CD4-positive, alpha-beta T cell treated with Interleukin-15 for 4 hours (primary cell): Measurements from ENCODE around the gene PARD3B.

Experiments
- DNase-seq: peaks from one replicate; pipeline ENCODE4 v3.0.0-alpha.2; 2020; ENCODE audit warnings: low spot score

The PARD3B gene

GRCh38 chr2:205566606-205567168, 1021.4 kb downstream of the PARD3B start:
- no peak for DNase-seq

- no peak for DNase-seq
Measured at GRCh38 chr2:205568620-205569019, 1023.3 kb downstream of the PARD3B start.

GRCh38 chr2:205570648-205571047, 1025.4 kb downstream of the PARD3B start:
- no peak for DNase-seq

GRCh38 chr2:205571360-205571959, 1026.2 kb downstream of the PARD3B start:
- DNase-seq, result no peak

GRCh38 chr2:205574001-205574400, 1028.7 kb downstream of the PARD3B start:
- DNase-seq, result no peak

- DNase-seq, result no peak
Measured at GRCh38 chr2:205579335-205579734, 1034.1 kb downstream of the PARD3B start.

GRCh38 chr2:205580212-205580987, 1035.1 kb downstream of the PARD3B start:
- no peak for DNase-seq

- DNase-seq, result no peak
Measured at GRCh38 chr2:205582366-205582765, 1037.1 kb downstream of the PARD3B start.

GRCh38 chr2:205585449-205586383, 1040.4 kb downstream of the PARD3B start:
- no peak for DNase-seq

- DNase-seq, result no peak
Measured at GRCh38 chr2:205586626-205587025, 1041.4 kb downstream of the PARD3B start.

GRCh38 chr2:205589479-205589878, 1044.2 kb downstream of the PARD3B start:
- DNase-seq, result no peak

GRCh38 chr2:205590759-205591158, 1045.5 kb downstream of the PARD3B start:
- DNase-seq, result no peak

- DNase-seq, result no peak
Measured at GRCh38 chr2:205593891-205594290, 1048.6 kb downstream of the PARD3B start.

GRCh38 chr2:205596581-205596980, 1051.3 kb downstream of the PARD3B start:
- DNase-seq, result no peak

- no peak for DNase-seq
Measured at GRCh38 chr2:205605638-205606304, 1060.5 kb downstream of the PARD3B start.

- DNase-seq, result no peak
Measured at GRCh38 chr2:205607146-205607545, 1061.9 kb downstream of the PARD3B start.

GRCh38 chr2:205609113-205609512, 1063.8 kb downstream of the PARD3B start:
- DNase-seq, result no peak

GRCh38 chr2:205610437-205610836, 1065.2 kb downstream of the PARD3B start:
- no peak for DNase-seq

- no peak for DNase-seq
Measured at GRCh38 chr2:205612636-205613035, 1067.4 kb downstream of the PARD3B start.

- no peak for DNase-seq
Measured at GRCh38 chr2:205613970-205614559, 1068.8 kb downstream of the PARD3B start.

GRCh38 chr2:205614965-205615364, 1069.7 kb downstream of the PARD3B start:
- DNase-seq, result no peak
